K562 (cell line): ENCODE measurements around the gene TXNDC8. TPM values are rescaled to one million over a fixed set of nuclear protein-coding genes. Genes with fewer than 3 reads are reported as not detected.

Source experiments
- AFF1 ChIP-seq, 2 experiments: fragments of 450-650 bp; IDR thresholded peaks; 2 replicates each; pipeline ENCODE4 v1.6.1; 2018; ENCODE audit warnings: mild to moderate bottlenecking in 2 of 2, low read depth in 1 of 2; ENCODE audit not compliant: partially characterized antibody in 2 of 2
- ATF1 ChIP-seq, 2 experiments: fragments of 450-650 bp in 1 of 2; IDR thresholded peaks; 2 replicates each; pipeline ENCODE4 v1.6.1; 2016; ENCODE audit warnings: missing compliant biosample characterization in 1 of 2, missing genetic modification characterization in 1 of 2
- ATF4 ChIP-seq: fragments of 450-650 bp; formaldehyde crosslinking; IDR thresholded peaks from 2 replicates; pipeline ENCODE4 v1.4.0; 2022; ENCODE audit warnings: mild to moderate bottlenecking, moderate library complexity
- ERF ChIP-seq: fragments of 450-650 bp; formaldehyde crosslinking; IDR thresholded peaks from 2 replicates; pipeline ENCODE4 v1.4.0; 2020; ENCODE audit warnings: mild to moderate bottlenecking, mixed read lengths
- SMARCC2 ChIP-seq: fragments of 450-650 bp; IDR thresholded peaks from 2 replicates; pipeline ENCODE4 v1.6.1; 2017; ENCODE audit warnings: antibody characterized with exemption, moderate library complexity, mild to moderate bottlenecking, low read depth
- THAP12 ChIP-seq: fragments of 250-450 bp; sonication (Bioruptor Pico); IDR thresholded peaks from 2 replicates; pipeline ENCODE4 v1.9.0; 2021; ENCODE audit warnings: mild to moderate bottlenecking, inconsistent platforms
- ZBTB11 ChIP-seq, 3 experiments: fragments of 200-800 bp in 1 of 3; fragments of 250-450 bp in 1 of 3; fragments of 450-650 bp in 1 of 3; sonication (Bioruptor Pico) in 1 of 3; sonication (Bioruptor generic) in 1 of 3; formaldehyde crosslinking in 1 of 3; IDR thresholded peaks; 2 replicates each; pipeline versions ENCODE4 v1.6.1 to v1.8.0; 2016 to 2022; ENCODE audit warnings: mild to moderate bottlenecking in 2 of 3, missing genetic modification characterization in 2 of 3, missing compliant biosample characterization in 1 of 3, moderate library complexity in 1 of 3
- ZFX ChIP-seq: sonication (generic); formaldehyde crosslinking; IDR thresholded peaks from 2 replicates; pipeline ENCODE4 v1.8.0; 2022; ENCODE audit warnings: mild to moderate bottlenecking, missing genetic modification reagents, moderate library complexity
- ZNF263 ChIP-seq: sonication (generic); formaldehyde crosslinking; IDR thresholded peaks from 2 replicates; pipeline ENCODE4 v1.8.0; 2022; ENCODE audit warnings: mild to moderate bottlenecking, missing genetic modification reagents, borderline replicate concordance
- ZNF644 ChIP-seq: fragments of 200-800 bp; sonication (Bioruptor generic); IDR thresholded peaks from 2 replicates; pipeline ENCODE4 v1.6.1; 2016; ENCODE audit warnings: low read depth, missing genetic modification characterization, missing compliant biosample characterization
- ZNF830 ChIP-seq: fragments of 250-450 bp; sonication (Bioruptor Pico); IDR thresholded peaks from 2 replicates; pipeline ENCODE4 v1.5.0; 2021; ENCODE audit warnings: mild to moderate bottlenecking
- polyA plus RNA-seq, 8 experiments: library from polyadenylated mRNA; depleted of rRNA in 4 of 8; stranded (reverse) in 5 of 8; unstranded in 3 of 8; fragments of >200 nt; fragmentation: Nextera tagmentation in 2 of 8; fragmentation: Illumina TruSeq in 1 of 8; extraction: Ambion mirVana in 2 of 8; extraction: Trizol in 1 of 8; gene quantifications; 2 replicates each; pipeline versions ENCODE4 v1.2.1 to v1.2.3, GENCODE V29; 2011 to 2014; ENCODE audit warnings: inconsistent platforms in 1 of 8, missing spikeins in 1 of 8
- total RNA-seq, 7 experiments: library from RNA; depleted of rRNA in 6 of 7; stranded (reverse); fragments of >200 nt in 6 of 7; fragmentation: Illumina TruSeq in 2 of 7; extraction: Trizol in 2 of 7; gene quantifications; 2 replicates each; pipeline versions ENCODE4 v1.2.1 to v1.2.3, GENCODE V29; 2011 to 2021; ENCODE audit warnings: low replicate concordance in 1 of 7

TXNDC8 gene
- total and polyA plus RNA-seq, 9 of the 15 experiments (the other 6 are each of a cell fraction or from before 2014, with no cell fraction given) = not detected

- TF ChIP-seq ZNF263 (0 out of 2 replicates have a peak, but pooled peaks have one; percentile 19), ATF1 (CRISPR knock-in tag; IDR thresholded peaks at IDR 0.05) (no peak), ATF1 (tag; IDR thresholded peaks at IDR 0.05) (peak; percentile 65), THAP12 (CRISPR knock-in tag) (no peak), AFF1 (IDR thresholded peaks at IDR 0.05; ENCODE audit: low read depth in 1 of 2, partially characterized antibody in 2 of 2) (peak in 1 of 2 experiments; percentile 69), ZNF644 (0 out of 2 replicates have a peak, but pooled peaks have one; percentile 0), ZNF830 (CRISPR knock-in tag) (peak; percentile 71; the same call in 1 of the 2 replicates), ZBTB11 (CRISPR knock-in tag; IDR thresholded peaks at IDR 0.05) (peak in 1 of 3 experiments; percentile 80; a peak in 2 of 6 replicates), ATF4 (CRISPR knock-in tag) (peak; percentile 23; the same call in 1 of the 2 replicates), SMARCC2 (no peak), ZFX (peak; percentile 65), ERF (CRISPR knock-in tag) (peak; percentile 88)
Measured at GRCh38 chr9:110257097-110257841, 80.4 kb downstream of the TXNDC8 start (continued).
